GM12878 (cell line): Measurements from ENCODE around the gene OPN1SW. TPM values are rescaled to one million over a fixed set of nuclear protein-coding genes. Genes with fewer than 3 reads are reported as not detected.

Experiments used
- ATAC-seq: fragments of 200-7000 bp; cut with Tn5 transposase; 3 replicates; pipeline ENCODE4 v1.9.1; 2020; ENCODE audit warnings: mild to moderate bottlenecking, moderate library complexity
- BruUV-seq: library from RNA; stranded (reverse); fragments of 400-500 nt; replicated peaks from 2 replicates; lab custom pipeline; 2021; lab: Mats Ljungman, UMichigan
- CTCF ChIA-PET: fragments of 300-600 bp; sonication (Branson Sonifier 250); formaldehyde crosslinking; extraction: SDS; loops from one replicate; lab custom pipeline; 2021; ENCODE audit warnings: inconsistent platforms; lab: Yijun Ruan, JAX
- POLR2A ChIA-PET: fragments of 350-600 bp; formaldehyde crosslinking; extraction: SDS; loops from one replicate; lab custom pipeline; 2021; ENCODE audit warnings: inconsistent platforms; lab: Charles Lee
- RAD21 ChIA-PET: fragments of 300-600 bp; sonication (Branson Sonifier 250); formaldehyde crosslinking; loops from one replicate; lab custom pipeline; 2023; ENCODE audit warnings: antibody characterized with exemption; ENCODE audit not compliant: unreplicated experiment; lab: Charles Lee
- SMC1A ChIA-PET: fragments of 300-600 bp; sonication (Branson Sonifier 250); formaldehyde crosslinking; loops from one replicate; lab custom pipeline; 2023; ENCODE audit not compliant: unreplicated experiment, uncharacterized antibody; lab: Charles Lee
- DNase-seq: peaks from one replicate; pipeline ENCODE4 v3.0.0-alpha.2; 2011; ENCODE audit warnings: low read depth, low spot score
- FAIRE-seq: peaks from 3 replicates; lab custom pipeline; 2011; peaks lifted over from hg19 to GRCh38; lab: Jason Lieb, UNC
- H2AFZ ChIP-seq: 2 replicates; pipeline ENCODE4 v1.6.0; 2011; ENCODE audit warnings: low read depth, low read length, control low read depth; ENCODE audit not compliant: control insufficient read depth
- H3K27ac ChIP-seq: 2 replicates; pipeline ENCODE4 v1.5.1; 2011; ENCODE audit warnings: control low read depth; ENCODE audit not compliant: control insufficient read depth, insufficient read depth
- H3K27me3 ChIP-seq, 2 experiments: replicated peaks in 1 of 2; 2 replicates each; pipeline versions ENCODE4 v1.6.0 to v1.6.1; 2011; ENCODE audit warnings: low read length in 1 of 2; ENCODE audit not compliant: control insufficient read depth in 2 of 2, insufficient read depth in 2 of 2
- H3K36me3 ChIP-seq, 2 experiments: 2 replicates each; pipeline ENCODE4 v1.5.1; 2011; ENCODE audit warnings: low read length in 1 of 2; ENCODE audit not compliant: control insufficient read depth in 2 of 2, insufficient read depth in 2 of 2
- H3K4me1 ChIP-seq: 2 replicates; pipeline ENCODE4 v1.6.1; 2011; ENCODE audit warnings: mild to moderate bottlenecking, low read length, moderate library complexity, mixed read lengths; ENCODE audit not compliant: control insufficient read depth, insufficient read depth
- H3K4me2 ChIP-seq: 2 replicates; pipeline ENCODE4 v1.6.0; 2011; ENCODE audit warnings: control low read depth; ENCODE audit not compliant: control insufficient read depth, insufficient read depth
- H3K4me3 ChIP-seq: fragments of 200-600 bp; sonication (generic); 2 replicates; pipeline ENCODE4 v1.5.1; 2016
- H3K79me2 ChIP-seq: 2 replicates; pipeline ENCODE4 v1.6.0; 2011; ENCODE audit warnings: low read length; ENCODE audit not compliant: control insufficient read depth, insufficient read depth
- H3K9ac ChIP-seq: 2 replicates; pipeline ENCODE4 v1.8.0; 2011; ENCODE audit warnings: low read length, control low read depth, mixed read lengths; ENCODE audit not compliant: control insufficient read depth, insufficient read depth
- H3K9me3 ChIP-seq: replicated peaks from 3 replicates; pipeline ENCODE4 v1.5.1; 2011; ENCODE audit warnings: mild to moderate bottlenecking, low read length; ENCODE audit not compliant: control insufficient read depth, insufficient read depth
- H4K20me1 ChIP-seq: 2 replicates; pipeline ENCODE4 v1.6.0; 2011; ENCODE audit not compliant: control insufficient read depth, insufficient read depth
- BACH1 ChIP-seq: fragments of 450-650 bp; IDR thresholded peaks from 2 replicates; pipeline ENCODE4 v1.6.1; 2017; ENCODE audit warnings: mild to moderate bottlenecking, borderline replicate concordance
- EP300 ChIP-seq, 2 experiments: fragments of 150-350 bp in 1 of 2; IDR thresholded peaks; 2 replicates each; pipeline ENCODE4 v1.6.1; 2011 to 2012; ENCODE audit warnings: low read depth in 2 of 2, low read length in 2 of 2, borderline replicate concordance in 1 of 2, improper control_type of control experiment in 1 of 2, inconsistent platforms in 1 of 2; ENCODE audit not compliant: control insufficient read depth in 1 of 2
- FOS ChIP-seq: IDR thresholded peaks from 3 replicates; pipeline ENCODE4 v1.6.1; 2011; ENCODE audit warnings: borderline replicate concordance; ENCODE audit not compliant: insufficient read length; ENCODE audit errors: extremely low read depth
- MEF2A ChIP-seq: IDR thresholded peaks from 2 replicates; pipeline ENCODE4 v1.6.1; 2011; ENCODE audit warnings: low read depth, mild to moderate bottlenecking, low read length, moderate library complexity; ENCODE audit not compliant: insufficient read depth
- NFYA ChIP-seq: IDR thresholded peaks from 2 replicates; pipeline ENCODE4 v1.6.1; 2011; ENCODE audit warnings: low read depth, mild to moderate bottlenecking, low read length, improper control_type of control experiment, borderline replicate concordance
- NR2F1 ChIP-seq: fragments of 450-650 bp; conservative IDR thresholded peaks from 2 replicates; pipeline ENCODE4 v1.6.1; 2017; ENCODE audit warnings: mild to moderate bottlenecking
- PAX5 ChIP-seq: IDR thresholded peaks from 2 replicates; pipeline ENCODE4 v1.6.1; 2011; ENCODE audit warnings: low read depth, low read length, borderline replicate concordance
- SREBF1 ChIP-seq: IDR thresholded peaks from 2 replicates; pipeline ENCODE4 v1.6.1; 2012; ENCODE audit warnings: mild to moderate bottlenecking, low read length
- SUPT20H ChIP-seq: IDR thresholded peaks from 2 replicates; pipeline ENCODE4 v1.6.1; 2011; ENCODE audit warnings: low read depth, mild to moderate bottlenecking, low read length, moderate library complexity, borderline replicate concordance; ENCODE audit not compliant: control insufficient read depth
- SUZ12 ChIP-seq: fragments of 200-600 bp; sonication (generic); IDR thresholded peaks from one replicate; pipeline ENCODE4 v1.6.1; 2018; ENCODE audit warnings: antibody characterized with exemption, mild to moderate bottlenecking; ENCODE audit not compliant: unreplicated experiment
- WGBS: methylation state at CpG from one replicate; pipeline ENCODE4 v1.1.6; 2016; ENCODE audit warnings: low lambda C conversion rate; ENCODE audit not compliant: insufficient replicate concordance, insufficient coverage; ENCODE audit errors: missing lambda C conversion rate; 5-methylcytosine and 5-hydroxymethylcytosine counted together
- in situ Hi-C: fragments of 300-500 bp; cut with MboI; formaldehyde crosslinking; loops from 9 replicates; pipeline ENCODE4 v1.14.3; 2018; ENCODE audit warnings: mixed read lengths
- intact Hi-C: fragments of 100-400 bp; cut with micrococcal nuclease; formaldehyde crosslinking; loops from one replicate; pipeline ENCODE4 v1.14.2; 2022; ENCODE audit not compliant: unreplicated experiment
- polyA plus RNA-seq, 11 experiments: library from polyadenylated mRNA; depleted of rRNA in 4 of 11; unstranded in 6 of 11; stranded (reverse) in 5 of 11; fragments of >200 nt; fragmentation: Nextera tagmentation in 4 of 11; fragmentation: Illumina TruSeq in 1 of 11; extraction: Ambion mirVana in 4 of 11; extraction: Trizol in 1 of 11; gene quantifications; 1 replicate in 1 of 11; 2 replicates in 10 of 11; pipeline versions ENCODE4 v1.2.1 to v1.2.3, GENCODE V29; 2011 to 2016; ENCODE audit warnings: inconsistent platforms in 2 of 11, missing spikeins in 2 of 11, low read depth in 1 of 11
- total RNA-seq, 4 experiments: library from RNA; depleted of rRNA in 3 of 4; stranded (reverse); fragments of >200 nt in 3 of 4; fragmentation: Illumina TruSeq in 1 of 4; extraction: Trizol in 1 of 4; gene quantifications; 2 replicates each; pipeline versions ENCODE4 v1.2.1 to v1.2.3, GENCODE V29; 2013 to 2021
- TF ChIP-seq, protein P1 (sequence below): fragments of 450-650 bp; IDR thresholded peaks from 2 replicates; pipeline ENCODE4 v1.6.1; 2017; ENCODE audit warnings: mild to moderate bottlenecking, moderate library complexity
- TF ChIP-seq, protein P2 (sequence below): fragments of 450-650 bp; IDR thresholded peaks from 2 replicates; pipeline ENCODE4 v1.6.1; 2014; ENCODE audit warnings: mild to moderate bottlenecking

OPN1SW gene
- total and polyA plus RNA-seq, 10 of the 15 experiments (the other 5 are each of a cell fraction or from before 2014, with no cell fraction given) = 0.11 to 0.35 (median 0.19) TPM; not detected in 6

DNA sequence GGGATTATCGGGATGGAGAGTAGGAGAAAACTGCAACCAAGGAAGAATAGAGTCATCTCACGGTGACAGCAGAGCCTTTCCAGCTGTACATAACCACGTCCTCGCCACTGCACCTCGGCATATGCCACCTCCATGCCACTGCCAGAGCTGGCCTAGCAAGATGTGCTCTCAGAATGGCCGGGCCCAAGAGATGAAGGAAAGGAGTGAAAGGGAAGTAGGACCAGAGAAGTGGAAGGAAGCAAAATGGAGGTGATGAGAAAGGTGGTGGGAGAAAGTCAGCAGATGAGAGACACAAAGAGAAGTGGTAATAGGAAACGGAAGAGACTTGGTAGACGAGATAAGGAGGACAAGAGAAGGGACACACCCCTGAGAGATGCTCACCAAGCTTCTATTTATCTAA lies 44.4 kb downstream of the OPN1SW start:
- Histone ChIP-seq H3K27ac (no peak overlapping the region), H2AFZ (no peak overlapping the region), H3K9me3 (no peaks in the 10 kb centered on the region)
- no TSS peak for BruUV-seq
- in situ Hi-C loops = no loop called here
- no peak for TF ChIP-seq BACH1
- no peak for TF ChIP-seq SUPT20H
- TF ChIP-seq PAX5 = no peak
- no peak for TF ChIP-seq NFYA
- TF ChIP-seq SREBF1 = no peak
- TF ChIP-seq SUZ12 = no peak
- no peak for TF ChIP-seq EP300 (IDR thresholded peaks at IDR 0.05; ENCODE audit: borderline replicate concordance in 1 of 2, control insufficient read depth in 1 of 2, low read depth in 2 of 2, low read length in 2 of 2)
- TF ChIP-seq, protein P1, sequence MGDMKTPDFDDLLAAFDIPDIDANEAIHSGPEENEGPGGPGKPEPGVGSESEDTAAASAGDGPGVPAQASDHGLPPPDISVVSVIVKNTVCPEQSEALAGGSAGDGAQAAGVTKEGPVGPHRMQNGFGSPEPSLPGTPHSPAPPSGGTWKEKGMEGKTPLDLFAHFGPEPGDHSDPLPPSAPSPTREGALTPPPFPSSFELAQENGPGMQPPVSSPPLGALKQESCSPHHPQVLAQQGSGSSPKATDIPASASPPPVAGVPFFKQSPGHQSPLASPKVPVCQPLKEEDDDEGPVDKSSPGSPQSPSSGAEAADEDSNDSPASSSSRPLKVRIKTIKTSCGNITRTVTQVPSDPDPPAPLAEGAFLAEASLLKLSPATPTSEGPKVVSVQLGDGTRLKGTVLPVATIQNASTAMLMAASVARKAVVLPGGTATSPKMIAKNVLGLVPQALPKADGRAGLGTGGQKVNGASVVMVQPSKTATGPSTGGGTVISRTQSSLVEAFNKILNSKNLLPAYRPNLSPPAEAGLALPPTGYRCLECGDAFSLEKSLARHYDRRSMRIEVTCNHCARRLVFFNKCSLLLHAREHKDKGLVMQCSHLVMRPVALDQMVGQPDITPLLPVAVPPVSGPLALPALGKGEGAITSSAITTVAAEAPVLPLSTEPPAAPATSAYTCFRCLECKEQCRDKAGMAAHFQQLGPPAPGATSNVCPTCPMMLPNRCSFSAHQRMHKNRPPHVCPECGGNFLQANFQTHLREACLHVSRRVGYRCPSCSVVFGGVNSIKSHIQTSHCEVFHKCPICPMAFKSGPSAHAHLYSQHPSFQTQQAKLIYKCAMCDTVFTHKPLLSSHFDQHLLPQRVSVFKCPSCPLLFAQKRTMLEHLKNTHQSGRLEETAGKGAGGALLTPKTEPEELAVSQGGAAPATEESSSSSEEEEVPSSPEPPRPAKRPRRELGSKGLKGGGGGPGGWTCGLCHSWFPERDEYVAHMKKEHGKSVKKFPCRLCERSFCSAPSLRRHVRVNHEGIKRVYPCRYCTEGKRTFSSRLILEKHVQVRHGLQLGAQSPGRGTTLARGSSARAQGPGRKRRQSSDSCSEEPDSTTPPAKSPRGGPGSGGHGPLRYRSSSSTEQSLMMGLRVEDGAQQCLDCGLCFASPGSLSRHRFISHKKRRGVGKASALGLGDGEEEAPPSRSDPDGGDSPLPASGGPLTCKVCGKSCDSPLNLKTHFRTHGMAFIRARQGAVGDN = no peak
- TF ChIP-seq NR2F1 = no peak
- TF ChIP-seq FOS = no peak
- TF ChIP-seq, protein P2, sequence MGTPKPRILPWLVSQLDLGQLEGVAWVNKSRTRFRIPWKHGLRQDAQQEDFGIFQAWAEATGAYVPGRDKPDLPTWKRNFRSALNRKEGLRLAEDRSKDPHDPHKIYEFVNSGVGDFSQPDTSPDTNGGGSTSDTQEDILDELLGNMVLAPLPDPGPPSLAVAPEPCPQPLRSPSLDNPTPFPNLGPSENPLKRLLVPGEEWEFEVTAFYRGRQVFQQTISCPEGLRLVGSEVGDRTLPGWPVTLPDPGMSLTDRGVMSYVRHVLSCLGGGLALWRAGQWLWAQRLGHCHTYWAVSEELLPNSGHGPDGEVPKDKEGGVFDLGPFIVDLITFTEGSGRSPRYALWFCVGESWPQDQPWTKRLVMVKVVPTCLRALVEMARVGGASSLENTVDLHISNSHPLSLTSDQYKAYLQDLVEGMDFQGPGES = no peak
- TF ChIP-seq MEF2A = no peak
- TF ChIP-seq, all 136 proteins: peak for 0
- Histone ChIP-seq H3K79me2 (no peaks in the 10 kb centered on the region), H3K4me2 (no peak overlapping the region), H3K4me3 (no peak overlapping the region), H3K9ac (no peak overlapping the region), H3K4me1 (no peaks in the 10 kb centered on the region), H3K36me3 (no peaks in the 10 kb centered on the region), H4K20me1 (no peaks in the 10 kb centered on the region), H3K27me3 (no peaks in the 10 kb centered on the region; a peak in 1 of 4 replicates)
- FAIRE-seq (no peak), ATAC-seq (no peak), DNase-seq (no peak)
- 63% methylated on average over 8 of the region's 8 CpGs for WGBS
- ChIA-PET RAD21 (no interaction called here), POLR2A (interaction anchor here (0.8 kb wide), 1 partner anchor 9 kb away, joined by 3 read pairs; no protein-coding TSS in a partner anchor), SMC1A (interaction anchor here (0.8 to 2.2 kb wide), 3 partner anchors 9 to 180 kb away, joined by 3 to 8 read pairs (median 3); no protein-coding TSS in a partner anchor), CTCF (interaction anchor here (1.2 kb wide), 2 partner anchors 10 to 59 kb away, joined by 3 to 4 read pairs; partner anchors contain the start of gene GARIN1A)
- intact Hi-C loops = no loop called here
